HG02623 (cell line): ENCODE results near the gene RRH.

Experiments used
- ATAC-seq: cut with Tn5 transposase; IDR thresholded peaks from one replicate; pipeline ENCODE4 v1.9.1; 2021; ENCODE audit warnings: moderate library complexity; ENCODE audit not compliant: unreplicated experiment

RRH gene

GRCh38 chr4:109879636-109880314, 52.0 kb downstream of the RRH start:
- ATAC-seq = no peak

- ATAC-seq = no peak
These were observed 58.5 kb downstream of the RRH start for GRCh38 chr4:109886303-109886702.

GRCh38 chr4:109887071-109887470, 59.3 kb downstream of the RRH start:
- ATAC-seq = no peak

- no peak for ATAC-seq
These were observed 62.3 kb downstream of the RRH start for GRCh38 chr4:109890076-109890475.
